Stimulated activated CD8-positive, alpha-beta memory T cell treated with anti-CD3 and anti-CD28 coated beads, Interleukin-15, amount 100 ng/mL, for 24 hours (primary cell): ENCODE results near the gene MAP1LC3B2.

Experiments
- DNase-seq: peaks from one replicate; pipeline ENCODE4 v3.0.0-alpha.2; 2020; ENCODE audit warnings: low read depth

Gene MAP1LC3B2

DNA sequence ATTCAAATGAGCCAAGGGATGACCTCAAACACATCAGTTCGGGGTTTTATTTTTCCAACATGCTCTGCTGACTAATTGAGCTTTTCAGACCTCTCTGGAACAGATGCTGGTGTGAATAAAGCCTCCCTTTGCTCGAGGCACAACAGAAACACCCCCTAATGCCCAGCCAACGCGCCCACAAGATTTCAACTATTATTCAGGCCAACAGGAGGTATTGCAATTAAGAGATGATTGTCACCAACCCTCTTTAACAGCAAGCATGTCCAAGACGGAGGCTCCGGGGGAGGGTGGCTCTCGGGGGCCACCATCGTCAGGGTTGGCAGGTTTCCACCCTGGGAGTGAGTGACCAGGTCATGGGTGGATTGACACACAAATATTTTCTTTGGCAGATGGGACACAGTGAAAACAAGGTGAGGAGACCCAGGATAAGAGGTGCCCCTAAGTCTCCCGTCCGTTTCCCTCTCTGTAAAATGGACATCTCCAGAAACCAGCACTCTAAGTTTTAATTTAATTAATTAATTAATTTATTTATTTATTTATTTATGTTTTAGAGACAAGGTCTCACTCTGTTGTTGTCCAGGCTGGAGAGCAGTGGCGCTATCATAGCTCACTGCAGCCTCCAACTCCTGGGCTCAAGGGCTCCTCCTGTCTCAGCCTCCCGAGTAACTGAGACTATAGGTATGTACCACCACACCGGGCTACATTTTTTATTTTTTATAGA lies 56.1 kb downstream of the MAP1LC3B2 start:
- DNase-seq, result no peak

DNA sequence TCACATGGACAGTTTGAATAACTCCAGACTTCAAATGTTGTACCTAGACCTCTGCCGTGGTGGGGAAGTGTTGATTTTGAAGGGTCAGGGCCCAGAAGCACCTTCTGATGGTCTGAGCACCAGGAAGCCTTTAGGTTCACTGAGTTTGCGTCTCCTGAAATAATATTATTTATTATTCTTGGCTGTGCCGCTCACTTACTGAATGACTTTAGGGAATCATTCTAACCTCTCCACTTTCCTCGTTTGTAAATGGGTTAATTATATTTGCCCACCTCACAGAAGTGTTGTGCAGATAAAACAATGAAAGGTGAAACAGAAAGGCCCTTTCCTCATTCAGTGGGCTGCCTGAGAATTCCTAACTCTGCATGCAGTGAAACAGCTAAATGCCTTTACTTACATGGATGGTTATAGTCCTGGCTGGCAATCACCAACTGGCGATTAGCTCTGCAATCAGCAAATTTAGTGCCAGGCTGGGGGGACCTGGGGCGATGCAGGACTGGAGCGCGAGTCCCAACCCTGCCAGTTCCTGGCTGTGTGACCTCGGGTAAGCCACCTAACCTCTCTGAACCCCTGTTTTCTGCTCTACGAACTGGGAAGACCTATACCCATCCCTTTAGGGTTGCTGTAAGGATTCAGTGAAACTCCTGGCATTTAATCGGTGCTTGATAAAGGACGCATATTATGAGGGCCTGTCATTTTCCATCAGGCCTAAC lies 57.5 kb downstream of the MAP1LC3B2 start:
- no peak for DNase-seq

DNA sequence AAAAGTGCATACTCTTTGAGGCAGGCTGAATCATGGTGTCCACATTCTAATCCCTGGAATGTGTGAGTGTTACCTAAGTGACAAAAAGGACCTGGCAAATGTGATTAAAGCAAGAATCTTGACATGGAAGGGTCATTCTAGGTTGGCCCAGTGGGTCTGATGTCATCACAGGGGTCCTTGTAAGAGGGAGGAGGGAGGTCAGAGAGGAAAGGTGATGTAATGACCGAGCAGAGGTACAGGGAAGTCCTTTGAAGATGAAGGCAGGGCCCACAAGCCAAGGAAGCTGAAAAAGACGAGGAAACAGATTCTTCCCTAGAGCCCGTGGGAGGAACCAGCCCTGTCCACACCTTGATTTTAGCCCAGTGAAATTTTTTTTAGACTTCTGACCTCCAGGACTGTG lies 60.1 kb downstream of the MAP1LC3B2 start:
- no peak for DNase-seq

DNA sequence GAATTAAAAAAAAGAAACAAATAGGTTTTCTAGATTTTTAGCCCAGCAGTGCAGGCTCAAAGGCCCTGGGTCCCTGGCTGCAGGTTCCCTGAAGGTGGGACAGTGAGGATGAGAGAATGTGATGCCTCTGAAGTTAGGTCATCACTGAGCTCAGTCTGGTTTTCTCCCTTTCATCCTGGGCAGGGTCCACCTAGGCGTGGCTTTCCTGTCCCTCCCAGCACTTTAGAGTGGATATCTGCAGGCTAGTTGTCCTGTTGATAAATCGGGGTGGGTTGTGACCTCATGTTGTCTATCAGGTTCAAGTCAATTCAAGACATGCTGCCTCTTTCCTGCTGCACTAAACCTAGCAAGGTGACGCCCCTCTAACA lies 60.9 kb downstream of the MAP1LC3B2 start:
- no peak for DNase-seq

DNA sequence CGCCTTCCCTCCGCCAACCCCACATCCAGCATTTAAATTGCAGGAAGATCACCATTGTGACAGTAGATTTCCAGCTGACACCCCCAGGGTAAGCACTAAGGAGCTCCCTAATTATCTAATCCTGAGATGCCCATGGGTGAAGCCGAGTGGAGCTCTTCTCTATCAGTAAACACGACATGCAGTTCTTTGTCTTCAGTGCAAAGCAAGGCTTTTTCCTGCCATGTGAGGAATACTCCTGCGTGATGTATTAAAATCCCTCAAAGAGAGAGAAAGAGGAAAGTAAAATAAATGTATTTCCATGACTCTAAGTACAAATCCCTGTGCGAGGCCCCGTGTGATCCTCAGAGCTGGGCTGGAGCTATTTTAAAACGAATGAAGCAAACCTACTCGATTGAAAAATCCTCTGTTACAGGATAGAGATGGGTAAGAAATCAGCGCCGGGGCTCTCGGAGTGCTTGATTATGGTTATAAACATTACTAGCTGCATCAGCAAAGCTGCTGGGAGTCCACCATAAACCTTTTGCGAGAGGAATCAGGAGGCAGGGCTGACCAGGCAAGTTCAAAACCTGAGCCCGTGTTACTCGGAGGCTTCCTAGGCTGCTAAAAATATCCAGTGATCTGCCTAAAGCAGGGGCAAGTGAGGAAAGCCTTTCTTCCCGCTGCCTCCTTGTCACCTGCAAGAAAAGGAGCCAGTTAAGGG lies 61.5 kb downstream of the MAP1LC3B2 start:
- no peak for DNase-seq

DNA sequence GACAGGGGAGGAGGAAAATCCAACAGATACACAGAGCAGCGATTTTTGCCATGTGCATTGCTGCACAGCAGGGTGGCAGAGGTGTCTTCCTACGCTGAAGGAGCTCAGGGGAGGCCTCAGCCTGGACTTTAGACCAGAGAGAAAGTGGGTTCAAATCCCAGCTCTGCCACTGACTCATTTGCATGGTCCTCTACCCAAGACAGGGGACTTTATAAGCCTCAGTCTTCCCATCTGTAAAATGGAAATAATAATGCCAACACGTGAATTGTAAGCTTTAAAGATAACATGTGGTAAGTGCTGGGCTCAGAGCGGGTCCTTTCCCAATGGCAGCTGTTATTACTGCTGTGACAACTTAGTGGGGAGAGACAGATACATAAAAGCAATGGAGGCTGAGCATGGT lies 62.0 kb downstream of the MAP1LC3B2 start:
- no peak for DNase-seq

DNA sequence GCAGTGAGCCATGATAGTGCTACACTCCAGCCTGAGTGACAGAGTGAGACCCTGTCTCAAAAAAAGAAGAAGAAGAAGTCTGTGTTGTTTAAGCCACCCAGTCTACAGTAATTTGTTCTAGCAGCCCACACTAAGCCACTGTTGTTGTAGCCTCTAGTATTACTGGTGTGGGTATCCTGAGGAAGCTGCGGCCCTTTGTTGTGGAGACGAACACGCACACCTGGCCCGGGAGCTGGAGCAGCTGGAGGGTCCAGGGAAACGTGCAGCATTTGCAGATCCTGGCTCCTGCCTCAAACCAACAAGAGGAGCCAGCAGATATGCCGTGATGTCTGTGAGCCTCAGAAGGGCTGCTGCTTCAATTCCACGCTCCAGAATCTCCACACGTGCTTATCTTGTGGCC lies 65.3 kb downstream of the MAP1LC3B2 start:
- DNase-seq, result no peak

DNA sequence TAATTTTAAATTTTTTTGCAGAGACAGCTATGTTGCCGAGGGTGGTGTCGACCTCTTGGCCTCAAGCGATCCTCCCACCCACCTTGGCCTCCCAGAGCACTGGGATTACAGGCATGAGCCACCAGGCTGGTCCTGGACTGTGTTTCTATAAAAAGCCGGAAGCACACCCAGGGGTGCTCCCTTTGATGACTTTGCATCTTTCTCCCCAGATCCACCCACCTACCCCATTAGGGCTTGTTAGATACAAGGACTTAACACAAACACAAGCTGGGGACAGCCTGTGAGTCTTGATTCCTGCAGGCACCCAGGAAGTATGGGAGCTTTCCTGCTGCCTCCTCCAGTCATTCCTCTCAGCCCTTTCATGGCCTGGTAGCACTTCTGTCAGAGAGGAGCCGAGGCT lies 67.0 kb downstream of the MAP1LC3B2 start:
- DNase-seq, result no peak
